ENCODE data around the gene MAPK8. TPM values are rescaled to one million over a fixed set of nuclear protein-coding genes. Genes with fewer than 3 reads are reported as not detected.

The MAPK8 gene
- total and polyA plus RNA-seq, 9 of the 15 experiments (the other 6 are each of a cell fraction or from before 2014, with no cell fraction given), result 6.4 to 159 (median 71.0) TPM

DNA sequence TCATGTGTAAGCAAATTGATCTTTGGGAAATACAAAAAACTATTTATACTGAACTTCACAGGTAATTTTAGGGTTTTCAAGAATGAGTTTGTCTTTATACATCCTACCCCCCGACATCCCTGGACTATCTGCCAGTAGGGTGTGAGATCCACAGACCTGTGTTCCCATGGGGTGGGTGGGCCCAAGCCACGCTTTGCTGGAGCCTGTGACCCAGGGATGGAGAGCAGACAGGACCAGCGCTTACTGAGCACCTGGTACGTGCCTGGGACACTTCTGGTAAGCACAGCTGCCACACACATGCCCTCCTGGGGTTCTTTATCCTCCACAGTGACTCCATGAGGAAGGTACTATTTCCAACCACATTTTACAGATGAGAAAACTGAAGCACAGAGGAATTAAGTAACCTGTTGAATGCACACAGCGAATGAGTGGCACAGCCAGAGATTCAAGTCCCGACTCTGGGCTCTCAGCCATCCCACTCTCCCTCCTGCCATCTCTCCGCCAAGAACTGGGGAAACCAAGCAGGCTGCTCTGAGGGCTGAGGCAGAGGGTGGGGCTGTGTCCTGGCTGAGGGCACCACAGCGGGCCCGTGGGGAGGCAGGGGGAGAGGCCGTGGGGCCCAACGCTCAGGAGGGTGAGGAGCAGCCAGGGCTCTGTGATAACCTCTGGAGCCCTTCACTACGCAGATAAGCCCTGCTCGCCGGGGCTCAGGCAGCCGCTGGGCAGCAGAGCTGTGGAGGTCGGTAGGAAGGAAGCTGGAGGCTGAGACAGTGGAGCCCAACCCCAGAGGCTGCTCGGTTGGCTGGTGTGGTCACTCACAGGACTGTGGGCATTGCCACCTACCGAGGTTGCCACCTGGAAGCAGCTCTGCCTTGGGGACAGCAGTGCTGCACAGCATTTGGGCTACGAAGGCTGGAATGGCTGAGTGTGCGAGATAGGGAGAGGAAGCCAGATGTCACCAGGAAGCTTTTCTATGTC, 174.2 kb downstream of the MAPK8 start (continued):
- TF ChIP-seq E2F5 (CRISPR knock-in tag; IDR thresholded peaks at IDR 0.05), result no peak
- TF ChIP-seq YBX1 (IDR thresholded peaks at IDR 0.05), result no peak
- no peak for TF ChIP-seq ASH1L (IDR thresholded peaks at IDR 0.05; ENCODE audit: borderline replicate concordance, low read depth, partially characterized antibody)
- TF ChIP-seq, protein P1, sequence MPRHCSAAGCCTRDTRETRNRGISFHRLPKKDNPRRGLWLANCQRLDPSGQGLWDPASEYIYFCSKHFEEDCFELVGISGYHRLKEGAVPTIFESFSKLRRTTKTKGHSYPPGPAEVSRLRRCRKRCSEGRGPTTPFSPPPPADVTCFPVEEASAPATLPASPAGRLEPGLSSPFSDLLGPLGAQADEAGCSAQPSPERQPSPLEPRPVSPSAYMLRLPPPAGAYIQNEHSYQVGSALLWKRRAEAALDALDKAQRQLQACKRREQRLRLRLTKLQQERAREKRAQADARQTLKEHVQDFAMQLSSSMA (CRISPR knock-in tag; IDR thresholded peaks at IDR 0.05), result 0 out of 2 replicates have a peak, but pooled peaks have one; percentile 37
- no peak for TF ChIP-seq POLR3A (IDR thresholded peaks at IDR 0.05; ENCODE audit: borderline replicate concordance, extremely low read depth, insufficient read depth, insufficient read length)
- TF ChIP-seq RB1 (IDR thresholded peaks at IDR 0.05; ENCODE audit: low read depth), result no peak; the same call in 1 of the 2 replicates
- TF ChIP-seq CBX5 (IDR thresholded peaks at IDR 0.05; ENCODE audit: borderline replicate concordance, low read depth), result no peak
- TF ChIP-seq MCM2 (IDR thresholded peaks at IDR 0.05; ENCODE audit: low read depth), result no peak
- peak; percentile 60; the same call in 1 of the 2 replicates for TF ChIP-seq TOE1 (IDR thresholded peaks at IDR 0.05; ENCODE audit: borderline replicate concordance)
- TF ChIP-seq TOE1 (CRISPR knock-in tag; IDR thresholded peaks at IDR 0.05; ENCODE audit: borderline replicate concordance, low read depth), result no peak
- peak; percentile 42; the same call in 1 of the 2 replicates for TF ChIP-seq STAT6 (CRISPR knock-in tag; IDR thresholded peaks at IDR 0.05)
- TF ChIP-seq, protein P2, sequence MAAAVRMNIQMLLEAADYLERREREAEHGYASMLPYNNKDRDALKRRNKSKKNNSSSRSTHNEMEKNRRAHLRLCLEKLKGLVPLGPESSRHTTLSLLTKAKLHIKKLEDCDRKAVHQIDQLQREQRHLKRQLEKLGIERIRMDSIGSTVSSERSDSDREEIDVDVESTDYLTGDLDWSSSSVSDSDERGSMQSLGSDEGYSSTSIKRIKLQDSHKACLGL (CRISPR knock-in tag; IDR thresholded peaks at IDR 0.05; ENCODE audit: borderline replicate concordance, poor library complexity, severe bottlenecking), result no peak
- no peak for TF ChIP-seq ZNF584 (CRISPR knock-in tag; IDR thresholded peaks at IDR 0.05; ENCODE audit: low read depth)
- no peak for TF ChIP-seq NR2C2 (CRISPR knock-in tag; IDR thresholded peaks at IDR 0.05)
- TF ChIP-seq NR2C2 (tag; IDR thresholded peaks at IDR 0.05), result peak; percentile 51
- TF ChIP-seq BCOR (IDR thresholded peaks at IDR 0.05), result no peak
- TF ChIP-seq MTA1 (IDR thresholded peaks at IDR 0.05; ENCODE audit: borderline replicate concordance), result no peak; the same call in 1 of the 2 replicates
- peak; percentile 68 for TF ChIP-seq MAFG (tag; conservative IDR thresholded peaks at IDR 0.05)
- TF ChIP-seq RAD21 (CRISPR knock-in tag; conservative IDR thresholded peaks at IDR 0.05 in 1 of 2, IDR thresholded peaks at IDR 0.05 in 1 of 2), result no peak

Measured in K562 (cell line).